Transverse colon (tissue), 4 donors: Measurements from ENCODE around the gene HBS1L. TPM values are rescaled to one million over a fixed set of nuclear protein-coding genes. Genes with fewer than 3 reads are reported as not detected.

Experiments used
- DNase-seq: peaks from one replicate; pipeline ENCODE4 v3.0.0-alpha.2; 2019
- H3K27ac ChIP-seq, 4 donors: fragments of 200-600 bp; sonication (generic); 2 replicates each; pipeline ENCODE4 v1.5.1; 2016 to 2018; ENCODE audit warnings: inconsistent platforms in 4 of 4
- H3K27me3 ChIP-seq: fragments of 200-600 bp; sonication (generic); 2 replicates; pipeline ENCODE4 v1.5.1; 2017; ENCODE audit warnings: inconsistent platforms
- H3K36me3 ChIP-seq, 4 donors: fragments of 200-600 bp; sonication (generic); 2 replicates each; pipeline ENCODE4 v1.5.1; 2017 to 2019; ENCODE audit warnings: inconsistent platforms in 4 of 4
- H3K4me1 ChIP-seq, 4 donors: fragments of 200-600 bp; sonication (generic); 2 replicates each; pipeline ENCODE4 v1.5.1; 2017 to 2020; ENCODE audit warnings: inconsistent platforms in 4 of 4
- H3K4me3 ChIP-seq, 4 donors: fragments of 200-600 bp; sonication (generic); 1 replicate in 1 of 4; 2 replicates in 3 of 4; pipeline versions ENCODE4 v1.5.1 to v1.6.1; 2017 to 2019; ENCODE audit warnings: inconsistent platforms in 4 of 4
- H3K9me3 ChIP-seq, 2 donors: fragments of 200-600 bp; sonication (generic); 2 replicates each; pipeline ENCODE4 v1.5.1; 2017 to 2019; ENCODE audit warnings: inconsistent platforms in 2 of 2
- EP300 ChIP-seq: sonication (generic); formaldehyde crosslinking; IDR thresholded peaks from one replicate; pipeline ENCODE4 v1.6.1; 2017; ENCODE audit warnings: antibody characterized with exemption, low read depth
- POLR2A ChIP-seq: fragments of 450-650 bp; IDR thresholded peaks from one replicate; pipeline ENCODE4 v1.6.1; 2016; ENCODE audit warnings: antibody characterized with exemption, mild to moderate bottlenecking, moderate library complexity
- POLR2AphosphoS5 ChIP-seq, 3 donors: sonication (generic); formaldehyde crosslinking; IDR thresholded peaks; one replicate each; pipeline ENCODE4 v1.6.1; 2016; ENCODE audit warnings: antibody characterized with exemption in 3 of 3
- WGBS, 2 donors: methylation state at CpG; one replicate each; pipeline ENCODE4 v1.1.5; 2018; ENCODE audit warnings: low coverage in 1 of 2; 5-methylcytosine and 5-hydroxymethylcytosine counted together
- in situ Hi-C, 4 donors: fragments of 200-750 bp; cut with MboI; loops; one replicate each; pipeline versions ENCODE4 v1.15.0 to v1.15.1; 2017; ENCODE audit warnings: low sequenced_read_pairs in 3 of 4, low pct_ligation_motif_present in 1 of 4, low pct_unique_long_range_greater_than_20kb in 1 of 4
- intact Hi-C: fragments of 100-400 bp; cut with DNase I; formaldehyde crosslinking; loops from one replicate; pipeline ENCODE4 v1.15.1; 2023; ENCODE audit warnings: low total_unique reads
- total RNA-seq, 4 donors: library from RNA; depleted of rRNA; stranded (reverse); fragments of >200 nt; gene quantifications; one replicate each; pipeline ENCODE4 v1.1.0, GENCODE V29; 2016
- TF ChIP-seq, protein P1 (sequence below), 5 experiments: fragments of 200-600 bp in 3 of 5; fragments of 450-650 bp in 2 of 5; sonication (generic) in 3 of 5; IDR thresholded peaks; 1 replicate in 2 of 5; 2 replicates in 3 of 5; pipeline ENCODE4 v1.5.1; 2016 to 2017; ENCODE audit warnings: antibody characterized with exemption in 5 of 5, inconsistent platforms in 3 of 5, mild to moderate bottlenecking in 2 of 5, moderate library complexity in 1 of 5

The HBS1L gene
- total RNA-seq, 4 donors from 2014 or later, result 18.9 to 33.2 (median 27.1) TPM

DNA sequence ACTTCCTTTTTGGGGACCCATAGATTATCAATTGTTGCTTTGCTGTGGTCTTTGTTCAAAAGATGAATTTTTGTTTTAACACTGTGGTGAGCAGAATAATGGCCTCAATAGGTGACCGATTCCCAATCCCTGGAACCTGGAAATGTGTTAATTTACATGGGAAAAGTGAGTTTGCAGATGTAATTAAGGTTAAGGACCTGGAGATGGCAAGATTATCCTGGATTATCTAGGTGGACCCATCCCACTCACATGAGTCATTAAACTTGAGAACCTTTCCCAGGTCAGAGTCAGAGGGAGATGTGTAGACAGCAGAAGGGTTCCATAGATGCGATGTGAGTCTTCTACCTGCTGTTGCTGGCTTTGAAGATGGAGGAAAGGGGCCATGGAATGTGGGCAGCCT is 36.2 kb upstream of the HBS1L start:
- Histone ChIP-seq H3K4me3 (no peak overlapping the region), H3K4me1 (peaks cover 0 to 4% (median 0%) of the 10 kb centered on the region in 4 donors), H3K27me3 (no peaks in the 10 kb centered on the region), H3K9me3 (no peaks in the 10 kb centered on the region), H3K36me3 (no peaks in the 10 kb centered on the region), H3K27ac (no peak overlapping the region)
- in situ Hi-C loops, result no loop called here
- WGBS, 2 donors, result 91 to 100% methylated on average over 1 to 2 of the region's 2 CpGs
- TF ChIP-seq EP300, result no peak
- no peak for TF ChIP-seq POLR2A
- TF ChIP-seq POLR2AphosphoS5 (IDR thresholded peaks at IDR 0.05), result no peak
- TF ChIP-seq, protein P1, sequence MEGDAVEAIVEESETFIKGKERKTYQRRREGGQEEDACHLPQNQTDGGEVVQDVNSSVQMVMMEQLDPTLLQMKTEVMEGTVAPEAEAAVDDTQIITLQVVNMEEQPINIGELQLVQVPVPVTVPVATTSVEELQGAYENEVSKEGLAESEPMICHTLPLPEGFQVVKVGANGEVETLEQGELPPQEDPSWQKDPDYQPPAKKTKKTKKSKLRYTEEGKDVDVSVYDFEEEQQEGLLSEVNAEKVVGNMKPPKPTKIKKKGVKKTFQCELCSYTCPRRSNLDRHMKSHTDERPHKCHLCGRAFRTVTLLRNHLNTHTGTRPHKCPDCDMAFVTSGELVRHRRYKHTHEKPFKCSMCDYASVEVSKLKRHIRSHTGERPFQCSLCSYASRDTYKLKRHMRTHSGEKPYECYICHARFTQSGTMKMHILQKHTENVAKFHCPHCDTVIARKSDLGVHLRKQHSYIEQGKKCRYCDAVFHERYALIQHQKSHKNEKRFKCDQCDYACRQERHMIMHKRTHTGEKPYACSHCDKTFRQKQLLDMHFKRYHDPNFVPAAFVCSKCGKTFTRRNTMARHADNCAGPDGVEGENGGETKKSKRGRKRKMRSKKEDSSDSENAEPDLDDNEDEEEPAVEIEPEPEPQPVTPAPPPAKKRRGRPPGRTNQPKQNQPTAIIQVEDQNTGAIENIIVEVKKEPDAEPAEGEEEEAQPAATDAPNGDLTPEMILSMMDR (IDR thresholded peaks at IDR 0.05), result no peak
- no peak for DNase-seq
- intact Hi-C loops, result no loop called here

DNA sequence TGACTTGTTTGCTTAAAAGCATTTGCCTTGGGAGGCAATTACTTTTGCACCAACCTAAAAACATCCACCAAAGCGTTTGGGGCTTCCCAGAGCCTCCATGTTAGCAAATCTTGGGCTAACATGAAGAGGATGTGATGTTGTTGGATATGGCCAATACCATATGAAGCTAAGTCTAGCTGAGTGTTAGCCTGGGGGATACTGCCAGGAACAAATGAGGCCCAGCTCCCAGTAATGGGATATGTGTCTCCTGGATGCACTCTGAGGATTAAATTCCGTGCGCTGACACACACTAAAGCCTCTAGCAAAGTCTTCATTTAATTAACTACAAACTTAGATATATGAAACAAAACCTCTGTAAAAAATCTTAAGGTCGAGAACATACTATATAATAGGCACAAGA is 35.3 kb upstream of the HBS1L start:
- Histone ChIP-seq H3K36me3 (no peaks in the 10 kb centered on the region), H3K4me1 (peaks cover 0 to 4% (median 0%) of the 10 kb centered on the region in 4 donors), H3K4me3 (no peak overlapping the region), H3K27ac (no peak overlapping the region), H3K9me3 (no peaks in the 10 kb centered on the region), H3K27me3 (no peaks in the 10 kb centered on the region)
- 86 to 95% methylated on average over 4 of the region's 4 CpGs for WGBS, 2 donors
- in situ Hi-C loops (no loop called here), intact Hi-C loops (no loop called here)
- DNase-seq, result no peak
- TF ChIP-seq, protein P1 (IDR thresholded peaks at IDR 0.05), result no peak
- TF ChIP-seq EP300 (no peak), POLR2A (no peak), POLR2AphosphoS5 (IDR thresholded peaks at IDR 0.05) (no peak)

DNA sequence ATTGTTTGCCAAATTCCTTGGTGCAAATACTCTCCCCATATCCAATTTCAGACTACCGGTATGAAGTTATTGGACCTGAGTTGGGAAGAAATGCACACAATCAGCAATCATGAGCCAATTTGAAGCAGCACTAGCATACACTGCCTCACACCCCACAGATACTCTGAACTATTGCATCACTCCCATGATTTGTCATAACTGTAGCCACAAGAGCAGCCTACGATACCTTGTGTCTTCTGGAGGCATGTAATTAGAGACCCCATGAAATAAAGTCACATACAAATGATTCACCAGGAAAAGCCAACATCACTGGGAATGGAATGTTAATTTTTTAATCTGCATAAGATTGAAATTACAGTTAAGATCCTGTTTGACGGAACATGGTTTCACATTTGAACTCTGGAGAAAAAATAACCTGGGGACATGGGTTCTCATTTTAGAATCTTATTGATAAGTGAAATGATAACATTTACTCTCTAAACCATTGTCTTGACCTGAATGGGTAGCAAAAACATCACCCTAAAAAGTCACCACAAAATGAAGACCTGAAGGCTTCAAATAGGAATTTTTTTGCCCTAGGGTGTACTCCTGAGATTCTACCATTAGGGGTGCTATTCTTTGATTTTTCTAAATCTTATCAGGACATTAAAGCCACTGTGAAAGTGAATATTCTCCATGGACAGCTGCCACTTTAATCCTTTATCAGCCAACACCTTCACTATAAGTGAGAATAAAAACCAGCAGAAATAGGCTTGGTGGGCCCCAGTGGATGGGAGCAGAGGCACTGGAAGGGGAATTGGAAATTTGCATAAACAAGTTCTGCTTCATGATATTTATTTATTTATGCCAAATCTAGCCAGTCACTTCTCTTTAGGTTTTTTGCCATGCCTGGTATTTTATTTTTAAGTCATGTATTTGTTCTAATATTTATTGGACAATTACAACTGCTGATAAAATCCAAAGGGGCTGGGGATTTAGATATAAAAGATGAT is 34.5 kb upstream of the HBS1L start:
- intact Hi-C loops, result no loop called here
- no peak for DNase-seq
- Histone ChIP-seq H3K4me3 (no peak overlapping the region), H3K36me3 (no peaks in the 10 kb centered on the region), H3K4me1 (peaks cover 0 to 4% (median 0%) of the 10 kb centered on the region in 4 donors), H3K27me3 (no peaks in the 10 kb centered on the region), H3K9me3 (no peaks in the 10 kb centered on the region), H3K27ac (no peak overlapping the region)
- 53 to 77% methylated on average over 2 to 3 of the region's 3 CpGs for WGBS, 2 donors
- TF ChIP-seq, protein P1 (IDR thresholded peaks at IDR 0.05), result peak; percentile 12 to 40 (median 23)
- TF ChIP-seq POLR2A (no peak), EP300 (no peak), POLR2AphosphoS5 (IDR thresholded peaks at IDR 0.05) (no peak)
- in situ Hi-C loops, result no loop called here

DNA sequence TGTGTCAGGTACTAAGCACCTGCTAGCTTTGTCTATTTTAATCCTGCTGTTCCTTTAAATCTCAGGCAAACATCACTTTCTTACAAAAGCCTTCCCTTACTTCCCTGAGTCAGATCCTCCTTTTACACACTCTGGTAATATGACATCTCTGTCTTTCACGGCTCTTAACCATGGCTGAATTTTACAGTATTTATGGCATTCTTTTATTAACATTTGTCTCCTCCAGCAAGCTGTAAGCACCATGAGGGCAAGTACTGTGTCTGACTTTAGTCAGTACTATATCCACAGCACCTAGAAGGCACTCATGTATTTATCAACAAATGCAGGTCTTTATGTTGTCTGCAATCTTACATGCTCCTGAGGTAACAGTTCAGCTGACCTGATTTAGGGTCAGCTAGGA is 33.7 kb upstream of the HBS1L start:
- intact Hi-C loops (no loop called here), in situ Hi-C loops (no loop called here)
- Histone ChIP-seq H3K27ac (no peak overlapping the region), H3K27me3 (no peaks in the 10 kb centered on the region), H3K9me3 (no peaks in the 10 kb centered on the region), H3K4me1 (peaks cover 0 to 4% (median 0%) of the 10 kb centered on the region in 4 donors), H3K36me3 (no peaks in the 10 kb centered on the region), H3K4me3 (no peak overlapping the region)
- DNase-seq, result no peak
- 33 to 58% methylated on average over 1 of the region's 1 CpG for WGBS, 2 donors
- TF ChIP-seq, protein P1 (IDR thresholded peaks at IDR 0.05), result no peak
- TF ChIP-seq EP300 (no peak), POLR2AphosphoS5 (IDR thresholded peaks at IDR 0.05) (no peak), POLR2A (no peak)
